Right forelimb (tissue), 1 donor: ENCODE results near the gene ZXDC.

Experiments
- DNase-seq: peaks from one replicate; pipeline ENCODE4 v3.0.0-alpha.2; 2018

The ZXDC gene

GRCh38 chr3:126448893-126449180 is 26.9 kb downstream of the ZXDC start:
- DNase-seq = no peak

- no peak for DNase-seq
Measured at GRCh38 chr3:126448136-126448892, 27.4 kb downstream of the ZXDC start.

GRCh38 chr3:126447456-126448106 is 28.1 kb downstream of the ZXDC start:
- DNase-seq = no peak

- no peak for DNase-seq
Measured at GRCh38 chr3:126446791-126447190, 28.9 kb downstream of the ZXDC start.

- no peak for DNase-seq
Measured at GRCh38 chr3:126446301-126446700, 29.4 kb downstream of the ZXDC start.

- DNase-seq = no peak
Measured at GRCh38 chr3:126445506-126445905, 30.2 kb downstream of the ZXDC start.

GRCh38 chr3:126442856-126443242 is 32.8 kb downstream of the ZXDC start:
- DNase-seq = no peak

GRCh38 chr3:126442094-126442855 is 33.4 kb downstream of the ZXDC start:
- DNase-seq = peak; percentile 88

- no peak for DNase-seq
Measured at GRCh38 chr3:126441256-126441880, 34.3 kb downstream of the ZXDC start.

GRCh38 chr3:126440709-126440995 is 35.0 kb downstream of the ZXDC start:
- no peak for DNase-seq

- no peak for DNase-seq
Measured at GRCh38 chr3:126439968-126440708, 35.6 kb downstream of the ZXDC start.

- no peak for DNase-seq
Measured at GRCh38 chr3:126439346-126439967, 36.2 kb downstream of the ZXDC start.

GRCh38 chr3:126438746-126439145 is 36.9 kb downstream of the ZXDC start:
- no peak for DNase-seq

GRCh38 chr3:126438186-126438585 is 37.5 kb downstream of the ZXDC start:
- DNase-seq = no peak

- DNase-seq = no peak
Measured at GRCh38 chr3:126436826-126437717, 38.6 kb downstream of the ZXDC start.

- no peak for DNase-seq
Measured at GRCh38 chr3:126435456-126436315, 40.0 kb downstream of the ZXDC start.

- DNase-seq = no peak
Measured at GRCh38 chr3:126434931-126435411, 40.7 kb downstream of the ZXDC start.

GRCh38 chr3:126434264-126434590 is 41.5 kb downstream of the ZXDC start:
- DNase-seq = no peak

- DNase-seq = no peak
Measured at GRCh38 chr3:126433496-126434263, 42.0 kb downstream of the ZXDC start.

GRCh38 chr3:126433105-126433430 is 42.6 kb downstream of the ZXDC start:
- no peak for DNase-seq
